Small intestine (tissue), 7 donors: Measurements from ENCODE around the gene TH. TPM values are rescaled to one million over a fixed set of nuclear protein-coding genes. Genes with fewer than 3 reads are reported as not detected.

Experiments used
- DNase-seq, 2 donors: peaks; one replicate each; pipeline versions ENCODE4 v3.0.0 to v3.0.0-alpha.2; 2013
- FAIRE-seq: peaks from 2 replicates; lab custom pipeline; 2012; peaks lifted over from hg19 to GRCh38; lab: Jason Lieb, UNC
- H3K27ac ChIP-seq, 3 donors: one replicate each; pipeline ENCODE4 v1.5.1; 2013; ENCODE audit warnings: low read length in 2 of 3, mild to moderate bottlenecking in 2 of 3, control low read depth in 1 of 3, inconsistent platforms in 1 of 3, low read depth in 1 of 3, moderate library complexity in 1 of 3
- H3K27me3 ChIP-seq, 3 donors: one replicate each; pipeline ENCODE4 v1.6.1; 2013; ENCODE audit warnings: low read length in 3 of 3, inconsistent platforms in 1 of 3; ENCODE audit not compliant: control insufficient read depth in 3 of 3, insufficient read depth in 3 of 3
- H3K36me3 ChIP-seq, 3 donors: one replicate each; pipeline ENCODE4 v1.6.1; 2013; ENCODE audit warnings: low read length in 3 of 3, inconsistent platforms in 1 of 3, low read depth in 1 of 3, mild to moderate bottlenecking in 1 of 3, moderate library complexity in 1 of 3; ENCODE audit not compliant: control insufficient read depth in 3 of 3, insufficient read depth in 2 of 3
- H3K4me1 ChIP-seq, 3 donors: one replicate each; pipeline ENCODE4 v1.6.1; 2013; ENCODE audit warnings: low read length in 2 of 3, inconsistent platforms in 1 of 3, low read depth in 1 of 3, mild to moderate bottlenecking in 1 of 3, moderate library complexity in 1 of 3; ENCODE audit not compliant: control insufficient read depth in 3 of 3, insufficient read depth in 2 of 3
- H3K4me3 ChIP-seq, 3 donors: one replicate each; pipeline ENCODE4 v1.5.1; 2013; ENCODE audit warnings: low read length in 3 of 3, control low read depth in 1 of 3, inconsistent platforms in 1 of 3, low read depth in 1 of 3, mild to moderate bottlenecking in 1 of 3, moderate library complexity in 1 of 3
- H3K9me3 ChIP-seq, 2 donors: one replicate each; pipeline ENCODE4 v1.6.1; 2013; ENCODE audit warnings: low read depth in 1 of 2, low read length in 1 of 2; ENCODE audit not compliant: control insufficient read depth in 2 of 2, insufficient read depth in 1 of 2
- WGBS, 3 donors: extraction: QIAGEN DNeasy Blood & Tissue Kit; methylation state at CpG; one replicate each; pipeline ENCODE4 v1.1.7; 2013; 5-methylcytosine and 5-hydroxymethylcytosine counted together
- polyA plus RNA-seq, 4 donors: library from polyadenylated mRNA; stranded (reverse) in 3 of 4; unstranded in 1 of 4; fragments of 200-250 nt in 3 of 4; fragments of 120-200 nt in 1 of 4; gene quantifications; one replicate each; pipeline versions ENCODE4 v1.2.1 to v1.2.3, GENCODE V29; 2013
- donor health status: healthy with polysubstance abuse.
- donor health status: control.
- donor health status: control.
- donor health status: Bipolar disorder and iron deficiency.
- donor health status: healthy.

TH gene
- polyA plus RNA-seq, 4 donors, result 0.10 to 1.7 TPM; not detected in 2

- Histone ChIP-seq H3K27me3 (peaks cover 0 to 15% (median 0%) of the 10 kb centered on the region in 3 donors), H3K27ac (no peak overlapping the region), H3K4me3 (no peak overlapping the region), H3K9me3 (no peaks in the 10 kb centered on the region), H3K36me3 (no peaks in the 10 kb centered on the region), H3K4me1 (no peaks in the 10 kb centered on the region)
- DNase-seq (no peak), FAIRE-seq (no peak)
- WGBS, 3 donors, result 40 to 67% (median 53%) methylated on average over 20 of the region's 20 CpGs
Measured at GRCh38 chr11:2164861-2165555, 6.6 kb downstream of the TH start.

GRCh38 chr11:2164081-2164480 lies 7.5 kb downstream of the TH start:
- Histone ChIP-seq H3K27ac (no peak overlapping the region), H3K9me3 (no peaks in the 10 kb centered on the region), H3K4me3 (no peak overlapping the region), H3K27me3 (peaks cover 0 to 15% (median 0%) of the 10 kb centered on the region in 3 donors), H3K4me1 (no peaks in the 10 kb centered on the region), H3K36me3 (no peaks in the 10 kb centered on the region)
- WGBS, 3 donors, result 74 to 84% (median 75%) methylated on average over 20 to 22 of the region's 22 CpGs
- no peak for FAIRE-seq
- no peak for DNase-seq

- H3K4me1 ChIP-seq, result no peaks in the 10 kb centered on the region
- peaks cover 0 to 15% (median 0%) of the 10 kb centered on the region in 3 donors for H3K27me3 ChIP-seq
- WGBS, 3 donors, result 38 to 63% (median 47%) methylated on average over 12 of the region's 12 CpGs
Measured at GRCh38 chr11:2163428-2163978, 8.1 kb downstream of the TH start.

GRCh38 chr11:2160736-2161259 lies 10.8 kb downstream of the TH start, which contains the start of gene INS:
INS (minus strand) TSS chr11:2161209; CDS start chr11:2160971, 238 bp downstream.
- Histone ChIP-seq H3K36me3 (no peaks in the 10 kb centered on the region), H3K4me1 (no peaks in the 10 kb centered on the region), H3K9me3 (no peaks in the 10 kb centered on the region), H3K27me3 (peaks cover 0 to 10% (median 0%) of the 10 kb centered on the region in 3 donors), H3K4me3 (no peak within 1 kb of the TSS), H3K27ac (no peak within 1 kb of the TSS)
- WGBS, 3 donors, result 57 to 86% (median 63%) methylated on average over 13 of the region's 13 CpGs
- FAIRE-seq (no peak), DNase-seq (no peak)

More at GRCh38 chr11:2163428-2163978, 8.1 kb downstream of the TH start:
- Histone ChIP-seq H3K27ac (no peak overlapping the region), H3K9me3 (no peaks in the 10 kb centered on the region), H3K36me3 (no peaks in the 10 kb centered on the region), H3K4me3 (no peak overlapping the region)
- DNase-seq (no peak), FAIRE-seq (no peak)

GRCh38 chr11:2159536-2160413 lies 11.8 kb downstream of the TH start:
- 55 to 76% (median 59%) methylated on average over 35 to 36 of the region's 36 CpGs for WGBS, 3 donors
- H3K27me3 ChIP-seq, result peaks cover 0 to 6% (median 0%) of the 10 kb centered on the region in 3 donors
- DNase-seq (no peak), FAIRE-seq (no peak)
- H3K9me3 ChIP-seq, result no peaks in the 10 kb centered on the region
- no peak overlapping the region for H3K4me3 ChIP-seq
- no peak overlapping the region for H3K27ac ChIP-seq
- H3K4me1 ChIP-seq, result no peaks in the 10 kb centered on the region
- H3K36me3 ChIP-seq, result no peaks in the 10 kb centered on the region

- H3K27me3 ChIP-seq, result peaks cover 0 to 6% (median 0%) of the 10 kb centered on the region in 3 donors
- 48 to 78% (median 58%) methylated on average over 5 to 10 of the region's 10 CpGs for WGBS, 3 donors
- H3K36me3 ChIP-seq, result no peaks in the 10 kb centered on the region
- no peak overlapping the region for H3K4me3 ChIP-seq
- no peaks in the 10 kb centered on the region for H3K4me1 ChIP-seq
- no peak for DNase-seq
- H3K27ac ChIP-seq, result no peak overlapping the region
- no peaks in the 10 kb centered on the region for H3K9me3 ChIP-seq
- FAIRE-seq, result no peak
Measured at GRCh38 chr11:2158966-2159365, 12.6 kb downstream of the TH start.

- Histone ChIP-seq H3K4me1 (no peaks in the 10 kb centered on the region), H3K36me3 (no peaks in the 10 kb centered on the region), H3K27ac (no peak overlapping the region), H3K4me3 (no peak overlapping the region), H3K9me3 (no peaks in the 10 kb centered on the region), H3K27me3 (peaks cover 0 to 6% (median 0%) of the 10 kb centered on the region in 3 donors)
- no peak for FAIRE-seq
- no peak for DNase-seq
- WGBS, 3 donors, result 51 to 65% (median 61%) methylated on average over 11 to 13 of the region's 13 CpGs
Measured at GRCh38 chr11:2158296-2158737, 13.3 kb downstream of the TH start.
